HPDE6-E6E7 (cell line): ENCODE results near the gene TNFSF13B.

Experiments used
- DNase-seq: peaks from one replicate; pipeline ENCODE4 v3.0.0; 2011; ENCODE audit warnings: missing footprints; ENCODE audit errors: extremely low spot score

Gene TNFSF13B

DNA sequence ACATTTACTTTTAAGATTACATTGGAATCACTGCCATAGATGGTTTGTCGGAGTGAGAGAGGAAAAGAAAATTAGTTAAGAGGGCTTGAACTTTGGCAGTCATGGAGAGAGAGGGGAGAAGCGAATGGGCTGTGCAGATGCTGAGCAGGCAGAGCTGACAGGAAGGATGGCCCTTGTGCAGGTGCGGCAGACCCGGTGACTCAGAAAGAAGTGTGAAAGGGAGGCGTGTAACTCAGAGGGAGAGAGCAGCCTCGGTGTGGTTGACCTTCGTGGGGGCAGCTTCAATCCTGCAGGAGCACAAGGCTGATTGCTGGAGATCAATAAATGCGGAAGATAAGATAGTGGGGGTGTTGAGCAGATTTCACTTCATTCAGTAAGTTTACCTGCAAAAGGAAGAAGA lies 76.9 kb downstream of the TNFSF13B start:
- peak; percentile 10 for DNase-seq

DNA sequence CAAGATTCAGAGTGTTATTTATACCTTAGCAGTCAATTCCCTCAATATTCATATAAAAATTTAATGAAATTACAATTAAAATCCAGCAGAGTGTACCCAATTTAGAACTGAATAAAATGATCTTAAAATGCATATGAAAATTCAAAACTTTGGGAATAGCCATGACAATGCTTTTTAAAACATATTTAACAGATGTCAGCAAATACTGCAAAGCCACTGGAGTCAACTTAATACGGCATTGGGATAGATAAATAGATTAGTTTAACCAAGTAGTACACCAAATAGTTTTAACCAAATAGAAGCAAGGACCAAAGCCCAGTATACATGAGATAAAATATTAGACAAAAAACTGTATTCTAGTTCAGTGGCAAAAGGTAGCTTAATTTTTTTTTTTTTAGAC lies 79.8 kb downstream of the TNFSF13B start:
- no peak for DNase-seq

GRCh38 chr13:108350579-108350978 lies 81.1 kb downstream of the TNFSF13B start:
- DNase-seq = no peak

GRCh38 chr13:108352599-108352998 lies 83.1 kb downstream of the TNFSF13B start:
- DNase-seq = no peak

DNA sequence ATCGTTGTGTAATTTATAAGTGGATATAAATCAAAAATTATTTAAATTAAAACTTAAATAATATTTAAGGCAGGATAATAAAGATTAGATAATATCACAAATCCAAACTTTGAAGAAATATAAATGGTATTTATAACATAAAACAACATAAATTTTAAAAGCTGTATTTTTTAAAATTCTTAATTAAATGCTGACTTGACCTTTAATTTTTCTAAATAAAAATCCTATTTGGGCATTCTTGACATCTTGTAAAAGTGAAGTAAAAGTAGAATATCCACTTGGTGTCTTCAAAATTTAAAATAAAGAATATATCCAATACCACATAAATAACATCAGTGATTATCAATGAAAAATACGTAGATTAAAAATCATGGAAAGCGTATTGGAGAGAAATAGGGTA lies 87.7 kb downstream of the TNFSF13B start:
- DNase-seq = no peak
